IMR-90 (cell line): ENCODE data around the gene CAPN10. TPM values are rescaled to one million over a fixed set of nuclear protein-coding genes. Genes with fewer than 3 reads are reported as not detected.
A peak's percentile ranks its signal among the peaks of the same experiment; 100 is the strongest.

ENCODE experiments used
- ATAC-seq: fragments of 200-7000 bp; cut with Tn5 transposase; 2 replicates; pipeline ENCODE4 v1.9.1; 2020; ENCODE audit warnings: low read depth, mild to moderate bottlenecking, moderate library complexity
- BruUV-seq: library from RNA; stranded (reverse); fragments of 400-500 nt; replicated peaks from 2 replicates; lab custom pipeline; 2021; lab: Mats Ljungman, UMichigan
- CTCF ChIA-PET: fragments of 300-600 bp; formaldehyde crosslinking; extraction: SDS; loops from one replicate; lab custom pipeline; 2021; ENCODE audit warnings: antibody characterized with exemption; lab: Yijun Ruan, JAX
- POLR2A ChIA-PET: fragments of 300-600 bp; sonication (Branson Sonifier 250); formaldehyde crosslinking; loops from one replicate; lab custom pipeline; 2022; ENCODE audit warnings: antibody characterized with exemption; ENCODE audit not compliant: unreplicated experiment; lab: Charles Lee
- DNase-seq: peaks from one replicate; pipeline ENCODE4 v3.0.0; 2013
- H2AFZ ChIP-seq: replicated peaks from 2 replicates; pipeline ENCODE3; 2013; ENCODE audit warnings: low read length, mild to moderate bottlenecking; ENCODE audit not compliant: poor library complexity
- H2AK5ac ChIP-seq: 2 replicates; pipeline ENCODE4 v1.6.1; 2013; ENCODE audit warnings: low read depth, low read length, inconsistent platforms
- H2AK9ac ChIP-seq: replicated peaks from 2 replicates; pipeline ENCODE3; 2013; ENCODE audit warnings: mild to moderate bottlenecking, low read depth, low read length, moderate library complexity; ENCODE audit not compliant: poor library complexity
- H2BK120ac ChIP-seq: 2 replicates; pipeline ENCODE4 v1.6.1; 2013; ENCODE audit warnings: low read depth, low read length, inconsistent platforms
- H2BK15ac ChIP-seq: 3 replicates; pipeline ENCODE4 v1.6.1; 2013; ENCODE audit warnings: low read depth, low read length, inconsistent platforms
- H2BK20ac ChIP-seq: 2 replicates; pipeline ENCODE4 v1.6.1; 2013; ENCODE audit warnings: low read depth, mild to moderate bottlenecking, inconsistent platforms, low read length, moderate library complexity
- H2BK5ac ChIP-seq: 2 replicates; pipeline ENCODE4 v1.6.1; 2013; ENCODE audit warnings: mild to moderate bottlenecking, low read depth, low read length, inconsistent platforms; ENCODE audit not compliant: poor library complexity, severe bottlenecking
- H3K14ac ChIP-seq: replicated peaks from 2 replicates; pipeline ENCODE4 v1.6.1; 2013; ENCODE audit warnings: low read depth, low read length, inconsistent platforms
- H3K18ac ChIP-seq: 2 replicates; pipeline ENCODE4 v1.6.1; 2013; ENCODE audit warnings: low read depth, low read length, control low read depth
- H3K23ac ChIP-seq: 2 replicates; pipeline ENCODE4 v1.6.1; 2013; ENCODE audit warnings: low read depth, low read length, inconsistent platforms
- H3K27ac ChIP-seq: 2 replicates; pipeline ENCODE4 v1.5.1; 2013; ENCODE audit warnings: mild to moderate bottlenecking, control low read depth, low read length; ENCODE audit not compliant: insufficient read depth
- H3K27me3 ChIP-seq: 2 replicates; pipeline ENCODE4 v1.6.1; 2013; ENCODE audit warnings: low read length; ENCODE audit not compliant: control insufficient read depth, insufficient read depth
- H3K36me3 ChIP-seq: 2 replicates; pipeline ENCODE4 v1.6.1; 2013; ENCODE audit warnings: low read length, mixed read lengths; ENCODE audit not compliant: control insufficient read depth, insufficient read depth
- H3K4ac ChIP-seq: 2 replicates; pipeline ENCODE4 v1.6.1; 2013; ENCODE audit warnings: low read depth, low read length, inconsistent platforms
- H3K4me1 ChIP-seq: 2 replicates; pipeline ENCODE4 v1.6.1; 2013; ENCODE audit warnings: low read length, mixed read lengths; ENCODE audit not compliant: control insufficient read depth, insufficient read depth
- H3K4me2 ChIP-seq: 2 replicates; pipeline ENCODE4 v1.6.1; 2013; ENCODE audit warnings: low read depth, mild to moderate bottlenecking, control low read depth, low read length, moderate library complexity
- H3K4me3 ChIP-seq: 2 replicates; pipeline ENCODE4 v1.5.1; 2013; ENCODE audit warnings: low read depth, mild to moderate bottlenecking, control low read depth, low read length, moderate library complexity; ENCODE audit not compliant: insufficient read depth
- H3K56ac ChIP-seq: 2 replicates; pipeline ENCODE4 v1.6.1; 2013; ENCODE audit warnings: low read length, inconsistent platforms; ENCODE audit not compliant: insufficient read depth; ENCODE audit errors: extremely low read depth
- H3K79me1 ChIP-seq, 2 experiments: 2 replicates each; pipeline ENCODE4 v1.6.1; 2013; ENCODE audit warnings: low read length in 2 of 2, inconsistent platforms in 1 of 2, low read depth in 1 of 2
- H3K9ac ChIP-seq: 2 replicates; pipeline ENCODE4 v1.6.1; 2013; ENCODE audit warnings: low read depth, low read length, control low read depth
- H3K9me1 ChIP-seq: 2 replicates; pipeline ENCODE4 v1.6.1; 2013; ENCODE audit warnings: low read length, inconsistent platforms; ENCODE audit not compliant: insufficient read depth
- H3K9me3 ChIP-seq: 2 replicates; pipeline ENCODE4 v1.6.1; 2013; ENCODE audit warnings: low read length; ENCODE audit not compliant: control insufficient read depth, insufficient read depth
- H4K20me1 ChIP-seq: 2 replicates; pipeline ENCODE4 v1.6.1; 2013; ENCODE audit warnings: low read length, inconsistent platforms; ENCODE audit not compliant: insufficient read depth
- H4K5ac ChIP-seq: 2 replicates; pipeline ENCODE4 v1.6.1; 2013; ENCODE audit warnings: mild to moderate bottlenecking, low read depth, low read length, control low read depth
- H4K8ac ChIP-seq, 2 experiments: 2 replicates each; pipeline ENCODE4 v1.6.1; 2013; ENCODE audit warnings: low read depth in 2 of 2, low read length in 2 of 2, control low read depth in 1 of 2, inconsistent platforms in 1 of 2
- H4K91ac ChIP-seq: 2 replicates; pipeline ENCODE4 v1.6.1; 2013; ENCODE audit warnings: low read depth, low read length, inconsistent platforms; ENCODE audit not compliant: insufficient read depth
- BHLHE40 ChIP-seq: fragments of 150-350 bp; IDR thresholded peaks from 2 replicates; pipeline ENCODE4 v1.6.1; 2016; ENCODE audit warnings: mild to moderate bottlenecking, low read depth, low read length
- CEBPB ChIP-seq: IDR thresholded peaks from 2 replicates; pipeline ENCODE4 v1.6.1; 2012; ENCODE audit warnings: low read depth, low read length, improper control_type of control experiment
- CHD1 ChIP-seq: IDR thresholded peaks from 2 replicates; pipeline ENCODE4 v1.6.1; 2012; ENCODE audit warnings: low read depth, low read length, improper control_type of control experiment
- MXI1 ChIP-seq: IDR thresholded peaks from 2 replicates; pipeline ENCODE4 v1.6.1; 2012; ENCODE audit warnings: low read depth, mild to moderate bottlenecking, low read length, moderate library complexity, borderline replicate concordance
- NFE2L2 ChIP-seq: fragments of 150-350 bp; IDR thresholded peaks from 2 replicates; pipeline ENCODE4 v1.6.1; 2016; ENCODE audit warnings: low read depth, mild to moderate bottlenecking, low read length
- POLR2A ChIP-seq: IDR thresholded peaks from 2 replicates; pipeline ENCODE4 v1.6.1; 2012; ENCODE audit warnings: mild to moderate bottlenecking, low read depth, low read length
- RAD21 ChIP-seq: IDR thresholded peaks from 2 replicates; pipeline ENCODE4 v1.6.1; 2012; ENCODE audit warnings: low read length, improper control_type of control experiment
- RCOR1 ChIP-seq: IDR thresholded peaks from 2 replicates; pipeline ENCODE4 v1.6.1; 2012; ENCODE audit warnings: mild to moderate bottlenecking, low read length, improper control_type of control experiment; ENCODE audit not compliant: insufficient replicate concordance
- RFX5 ChIP-seq: IDR thresholded peaks from 2 replicates; pipeline ENCODE4 v1.8.0; 2012; ENCODE audit warnings: low read depth, mild to moderate bottlenecking, low read length, moderate library complexity
- WGBS, 2 experiments: methylation state at CpG; one replicate each; pipeline versions ENCODE4 v1.1.5 to v1.1.7; 2013; ENCODE audit warnings: missing lambda C conversion rate in 2 of 2; ENCODE audit not compliant: insufficient read length in 1 of 2; ENCODE audit errors: extremely low coverage in 2 of 2; 5-methylcytosine and 5-hydroxymethylcytosine counted together
- dilution Hi-C: fragments of 300-500 bp; cut with HindIII; formaldehyde crosslinking; loops from one replicate; pipeline ENCODE4 v1.14.3; 2018; ENCODE audit warnings: low sequenced_read_pairs; ENCODE audit not compliant: unreplicated experiment
- in situ Hi-C: fragments of 300-500 bp; cut with MboI; formaldehyde crosslinking; loops from 3 replicates; pipeline ENCODE4 v1.14.3; 2019; ENCODE audit warnings: low sequenced_read_pairs, inconsistent platforms, mixed read lengths
- intact Hi-C: fragments of 100-400 bp; cut with micrococcal nuclease; formaldehyde crosslinking; loops from 2 replicates; pipeline ENCODE4 v1.10.0; 2022
- polyA plus RNA-seq, 3 experiments: library from polyadenylated mRNA; depleted of rRNA; stranded (reverse); fragments of >200 nt; gene quantifications; 2 replicates each; pipeline ENCODE4 v1.2.3, GENCODE V29; 2012; ENCODE audit warnings: low replicate concordance in 1 of 3
- total RNA-seq: library from RNA; depleted of rRNA; stranded (reverse); fragments of >200 nt; gene quantifications from 2 replicates; pipeline ENCODE4 v1.2.3, GENCODE V29; 2012
- TF ChIP-seq, protein P1 (sequence below): fragments of 150-350 bp; IDR thresholded peaks from 2 replicates; pipeline ENCODE4 v1.6.1; 2017; ENCODE audit warnings: mild to moderate bottlenecking, antibody characterized with exemption, low read length, low read depth
- TF ChIP-seq, protein P2 (sequence below): conservative IDR thresholded peaks from 2 replicates; pipeline ENCODE4 v1.5.1; 2012; ENCODE audit warnings: mild to moderate bottlenecking, low read depth, low read length, improper control_type of control experiment

CAPN10 gene
- total and polyA plus RNA-seq, 2 of the 4 experiments (the other 2 are of a cell fraction), result 6.3 to 20.9 TPM

DNA sequence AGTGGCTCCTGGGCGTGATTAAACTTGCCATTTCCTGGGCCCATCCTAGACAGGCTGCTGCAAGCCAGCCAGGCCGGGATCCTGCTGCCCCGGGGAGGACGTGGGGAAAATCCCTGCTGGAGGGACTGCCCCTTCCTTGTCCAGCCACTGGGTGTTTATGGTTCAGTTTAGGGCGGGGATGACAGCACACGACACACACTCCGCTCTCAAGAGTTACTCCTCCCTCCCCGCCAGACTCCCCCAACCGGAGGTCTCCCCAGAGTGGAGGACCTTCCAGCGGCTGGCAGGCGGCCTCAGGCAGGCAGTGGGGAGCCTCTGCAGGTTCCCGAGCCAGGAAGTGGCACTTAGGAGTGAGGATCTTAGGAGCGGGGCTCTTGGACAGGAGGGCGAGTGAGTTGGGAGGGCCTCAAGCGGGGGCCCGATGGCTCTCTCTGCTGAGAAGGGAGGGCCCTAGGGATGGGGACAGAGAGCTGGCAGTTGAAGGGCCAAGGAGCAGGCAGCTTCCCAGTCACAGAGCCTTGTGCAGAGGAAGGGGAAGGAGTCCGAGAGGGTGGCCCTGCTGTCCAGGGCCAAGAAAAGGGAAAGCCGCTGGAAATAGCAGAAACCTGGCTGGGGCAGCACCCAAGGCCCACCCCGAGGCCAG lies 33.1 kb downstream of the CAPN10 start:
- Histone ChIP-seq H3K23ac (no peak overlapping the region), H2AK9ac (no peak overlapping the region), H2AK5ac (no peak overlapping the region), H2BK15ac (no peak overlapping the region), H3K18ac (no peak overlapping the region), H3K14ac (no peak overlapping the region), H3K4me3 (no peak overlapping the region), H3K36me3 (no peaks in the 10 kb centered on the region), H4K5ac (no peak overlapping the region), H3K9me3 (no peaks in the 10 kb centered on the region; the same call in none of the 2 replicates), H3K4me1 (no peaks in the 10 kb centered on the region), H2BK120ac (no peak overlapping the region), H2BK5ac (no peak overlapping the region), H2AFZ (peak overlapping the region; percentile 70), H4K20me1 (no peaks in the 10 kb centered on the region), H3K9ac (no peak overlapping the region), H3K4ac (no peak overlapping the region), H3K56ac (no peak overlapping the region), H3K4me2 (no peak overlapping the region), H4K8ac (no peak overlapping the region), H3K9me1 (no peaks in the 10 kb centered on the region), H3K27me3 (no peaks in the 10 kb centered on the region), H4K91ac (no peak overlapping the region), H3K79me1 (no peaks in the 10 kb centered on the region), H3K27ac (no peak overlapping the region), H2BK20ac (no peak overlapping the region)
- ChIA-PET CTCF (no interaction called here), POLR2A (no interaction called here)
- intact Hi-C loops, result no loop called here
- in situ Hi-C loops, result no loop called here
- WGBS, 2 experiments, result 77% methylated on average over 6 of the region's 19 CpGs; no CpG with 5 or more reads in 1 of the 2 experiments
- 0 out of 2 replicates have a peak, but pooled peaks have one; percentile 19 for ATAC-seq
- no peak for DNase-seq
- dilution Hi-C loops, result no loop called here
- TF ChIP-seq CHD1 (no peak), CEBPB (no peak), NFE2L2 (no peak), POLR2A (no peak), RAD21 (no peak), BHLHE40 (no peak), RFX5 (no peak), RCOR1 (no peak), MXI1 (no peak)
- TF ChIP-seq, protein P1, sequence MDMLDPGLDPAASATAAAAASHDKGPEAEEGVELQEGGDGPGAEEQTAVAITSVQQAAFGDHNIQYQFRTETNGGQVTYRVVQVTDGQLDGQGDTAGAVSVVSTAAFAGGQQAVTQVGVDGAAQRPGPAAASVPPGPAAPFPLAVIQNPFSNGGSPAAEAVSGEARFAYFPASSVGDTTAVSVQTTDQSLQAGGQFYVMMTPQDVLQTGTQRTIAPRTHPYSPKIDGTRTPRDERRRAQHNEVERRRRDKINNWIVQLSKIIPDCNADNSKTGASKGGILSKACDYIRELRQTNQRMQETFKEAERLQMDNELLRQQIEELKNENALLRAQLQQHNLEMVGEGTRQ, result no peak
- TF ChIP-seq, protein P2, sequence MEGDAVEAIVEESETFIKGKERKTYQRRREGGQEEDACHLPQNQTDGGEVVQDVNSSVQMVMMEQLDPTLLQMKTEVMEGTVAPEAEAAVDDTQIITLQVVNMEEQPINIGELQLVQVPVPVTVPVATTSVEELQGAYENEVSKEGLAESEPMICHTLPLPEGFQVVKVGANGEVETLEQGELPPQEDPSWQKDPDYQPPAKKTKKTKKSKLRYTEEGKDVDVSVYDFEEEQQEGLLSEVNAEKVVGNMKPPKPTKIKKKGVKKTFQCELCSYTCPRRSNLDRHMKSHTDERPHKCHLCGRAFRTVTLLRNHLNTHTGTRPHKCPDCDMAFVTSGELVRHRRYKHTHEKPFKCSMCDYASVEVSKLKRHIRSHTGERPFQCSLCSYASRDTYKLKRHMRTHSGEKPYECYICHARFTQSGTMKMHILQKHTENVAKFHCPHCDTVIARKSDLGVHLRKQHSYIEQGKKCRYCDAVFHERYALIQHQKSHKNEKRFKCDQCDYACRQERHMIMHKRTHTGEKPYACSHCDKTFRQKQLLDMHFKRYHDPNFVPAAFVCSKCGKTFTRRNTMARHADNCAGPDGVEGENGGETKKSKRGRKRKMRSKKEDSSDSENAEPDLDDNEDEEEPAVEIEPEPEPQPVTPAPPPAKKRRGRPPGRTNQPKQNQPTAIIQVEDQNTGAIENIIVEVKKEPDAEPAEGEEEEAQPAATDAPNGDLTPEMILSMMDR, result no peak
- BruUV-seq, result no TSS peak
